Heart left ventricle (tissue), 13 donors: ENCODE results near the gene YPEL5.

Source experiments
- CTCF ChIP-seq, 12 donors: fragments of 200-600 bp; sonication (generic) in 4 of 12; IDR thresholded peaks; one replicate each; pipeline versions ENCODE4 v1.5.0 to v1.8.0; 2018 to 2022; ENCODE audit warnings: antibody characterized with exemption in 12 of 12, mild to moderate bottlenecking in 5 of 12
- POLR2A ChIP-seq, 2 donors: fragments of 450-650 bp; IDR thresholded peaks; one replicate each; pipeline ENCODE4 v1.6.1; 2017; ENCODE audit warnings: antibody characterized with exemption in 2 of 2, mild to moderate bottlenecking in 2 of 2, moderate library complexity in 2 of 2
- donor health status: ischemic (EF 13 %, LVEDD 7.1; RV severe dilation, severe dysfunction).
- donor health status: DM: no; HTN: yes; CAD: no.
- donor health status: DM: no; HTN: no; CAD: no.
- donor health status: ischemic (EF 25% LVEDD 6.9; RV normal size, moderate dysfunction).
- donor health status: ischemic (EF 25% LVEDD 5.7; RV mildly dilated, moderate dysfunction).
- donor health status: ischemic (EF 35%, LVEDD 5.7; RV mildly dilated, moderate dysfunction).
- donor health status: nonischemic (EF 11% LVEDD 7.7; RV severe dilation, severe dysfunction).
- donor health status: DM: yes; HTN: yes; CAD: no.
- donor health status: PGD.
- donor health status: ischemic (EF 29% LVEDD 5.4; RV normal size, mild dysfunction).
- donor health status: nonischemic (EF 23%, LVEDD 6.1; RV moderate dilation, normal function).

GRCh38 chr2:30144260-30144659 is 2.5 kb upstream of the YPEL5 start:
- TF ChIP-seq POLR2A (IDR thresholded peaks at IDR 0.05) (no peak), CTCF (IDR thresholded peaks at IDR 0.05) (no peak)
